PC-3 (cell line): Measurements from ENCODE around the gene STIMATE. TPM values are rescaled to one million over a fixed set of nuclear protein-coding genes. Genes with fewer than 3 reads are reported as not detected.

Source experiments
- ATAC-seq: fragments of 200-7000 bp; cut with Tn5 transposase; 2 replicates; pipeline ENCODE4 v1.9.1; 2020; ENCODE audit warnings: mild to moderate bottlenecking, moderate library complexity
- BruUV-seq: library from RNA; stranded (reverse); fragments of 400-500 nt; replicated peaks from 2 replicates; lab custom pipeline; 2021; lab: Mats Ljungman, UMichigan
- CTCF ChIA-PET: fragments of 300-600 bp; sonication (Branson Sonifier 250); formaldehyde crosslinking; loops from one replicate; lab custom pipeline; 2022; ENCODE audit warnings: antibody characterized with exemption; lab: Charles Lee
- POLR2A ChIA-PET: fragments of 300-600 bp; sonication (Branson Sonifier 250); formaldehyde crosslinking; loops from one replicate; lab custom pipeline; 2022; ENCODE audit warnings: antibody characterized with exemption; ENCODE audit not compliant: unreplicated experiment; lab: Charles Lee
- DNase-seq: peaks from one replicate; pipeline ENCODE4 v3.0.0-alpha.2; 2015
- H2AFZ ChIP-seq: fragments of 300-600 bp; sonication (generic); 2 replicates; pipeline ENCODE4 v1.6.0; 2016; ENCODE audit warnings: antibody characterized with exemption, low read length
- H3F3A ChIP-seq: fragments of 300-600 bp; sonication (generic); one replicate; pipeline ENCODE4 v1.6.0; 2017; ENCODE audit warnings: antibody characterized with exemption, low read length, control low read depth, mild to moderate bottlenecking; ENCODE audit not compliant: unreplicated experiment
- H3K27ac ChIP-seq: fragments of 300-600 bp; sonication (generic); 2 replicates; pipeline ENCODE4 v1.5.1; 2016; ENCODE audit warnings: mild to moderate bottlenecking, low read length
- H3K27me3 ChIP-seq: fragments of 300-600 bp; sonication (generic); 2 replicates; pipeline ENCODE4 v1.6.1; 2016; ENCODE audit warnings: low read length, mixed read lengths
- H3K36me3 ChIP-seq: fragments of 300-600 bp; sonication (generic); 2 replicates; pipeline ENCODE4 v1.6.1; 2016; ENCODE audit warnings: low read depth, mixed run types, low read length, mixed read lengths
- H3K4me1 ChIP-seq: fragments of 300-600 bp; sonication (generic); 2 replicates; pipeline ENCODE4 v1.5.1; 2016; ENCODE audit warnings: low read length; ENCODE audit not compliant: insufficient read depth
- H3K4me2 ChIP-seq: fragments of 300-600 bp; sonication (generic); 2 replicates; pipeline ENCODE4 v1.6.0; 2016; ENCODE audit warnings: low read length
- H3K4me3 ChIP-seq: fragments of 300-600 bp; sonication (generic); 2 replicates; pipeline ENCODE4 v1.5.1; 2016; ENCODE audit warnings: mild to moderate bottlenecking, low read length, mixed read lengths
- H3K79me2 ChIP-seq: fragments of 300-600 bp; sonication (generic); 2 replicates; pipeline ENCODE4 v1.6.1; 2017; ENCODE audit warnings: low read length, mixed read lengths
- H3K9ac ChIP-seq: fragments of 300-600 bp; sonication (generic); 2 replicates; pipeline ENCODE4 v1.6.0; 2016; ENCODE audit warnings: mild to moderate bottlenecking, low read length
- H3K9me2 ChIP-seq: fragments of 300-600 bp; sonication (generic); replicated peaks from 2 replicates; pipeline ENCODE4 v1.6.1; 2016; ENCODE audit warnings: mixed run types, low read length, mixed read lengths
- H3K9me3 ChIP-seq: fragments of 300-600 bp; sonication (generic); 2 replicates; pipeline ENCODE4 v1.6.1; 2016; ENCODE audit warnings: low read length, mixed read lengths
- H4K20me1 ChIP-seq: fragments of 300-600 bp; sonication (generic); 2 replicates; pipeline ENCODE4 v1.6.1; 2016; ENCODE audit warnings: low read length, mixed read lengths
- CTCF ChIP-seq: fragments of 300-600 bp; sonication (generic); conservative IDR thresholded peaks from 2 replicates; pipeline ENCODE4 v1.5.1; 2017; ENCODE audit warnings: antibody characterized with exemption, low read depth, mild to moderate bottlenecking, low read length
- EZH2 ChIP-seq: fragments of 300-600 bp; sonication (generic); IDR thresholded peaks from one replicate; pipeline ENCODE4 v1.6.1; 2017; ENCODE audit warnings: antibody characterized with exemption, mild to moderate bottlenecking, low read length; ENCODE audit not compliant: unreplicated experiment
- EZH2phosphoT487 ChIP-seq: fragments of 300-600 bp; sonication (generic); IDR thresholded peaks from 2 replicates; pipeline ENCODE4 v1.6.1; 2018; ENCODE audit warnings: mild to moderate bottlenecking, antibody characterized with exemption, low read length, borderline replicate concordance
- intact Hi-C: fragments of 100-400 bp; cut with micrococcal nuclease; formaldehyde crosslinking; loops from 2 replicates; pipeline ENCODE4 v1.9.0; 2023
- total RNA-seq: library from RNA; depleted of rRNA; stranded (reverse); fragments of >200 nt; gene quantifications from 2 replicates; pipeline ENCODE4 v1.2.3, GENCODE V29; 2014

STIMATE gene
- total RNA-seq, 1 experiment from 2014 or later = 29.7 TPM

- POLR2A ChIA-PET = no interaction called here
These were observed 19.7 kb upstream of the STIMATE start for GRCh38 chr3:52917044-52917443.

GRCh38 chr3:52915294-52915693 lies 17.9 kb upstream of the STIMATE start:
- ATAC-seq = no peak
- no peaks in the 10 kb centered on the region for H3K27me3 ChIP-seq
- no peaks in the 10 kb centered on the region for H4K20me1 ChIP-seq
- H3K4me3 ChIP-seq = no peak overlapping the region
- H3K79me2 ChIP-seq = no peaks in the 10 kb centered on the region
- CTCF ChIA-PET = no interaction called here
- H3K4me2 ChIP-seq = no peak overlapping the region
- no peaks in the 10 kb centered on the region for H3F3A ChIP-seq
- H2AFZ ChIP-seq = no peak overlapping the region
- H3K36me3 ChIP-seq = peaks cover 5% of the 10 kb centered on the region; the same call in 1 of the 2 replicates
- H3K9me2 ChIP-seq = no peaks in the 10 kb centered on the region
- no TSS peak for BruUV-seq
- no peak for TF ChIP-seq EZH2
- TF ChIP-seq EZH2phosphoT487 = no peak
- TF ChIP-seq CTCF = no peak
- H3K9me3 ChIP-seq = no peaks in the 10 kb centered on the region
- H3K27ac ChIP-seq = no peak overlapping the region
- H3K4me1 ChIP-seq = no peaks in the 10 kb centered on the region
- intact Hi-C loops = no loop called here
- POLR2A ChIA-PET = no interaction called here
- no peak overlapping the region for H3K9ac ChIP-seq
- DNase-seq = no peak

More at GRCh38 chr3:52917044-52917443, 19.7 kb upstream of the STIMATE start:
- TF ChIP-seq CTCF (no peak), EZH2phosphoT487 (no peak), EZH2 (no peak)
- H3K4me3 ChIP-seq = no peak overlapping the region
- no peaks in the 10 kb centered on the region for H3K9me2 ChIP-seq
- H3K4me2 ChIP-seq = no peak overlapping the region
- H3K36me3 ChIP-seq = peaks cover 11% of the 10 kb centered on the region
- no TSS peak for BruUV-seq
- no peak for DNase-seq
- no peaks in the 10 kb centered on the region for H3F3A ChIP-seq
- CTCF ChIA-PET = no interaction called here
- no peaks in the 10 kb centered on the region for H3K27me3 ChIP-seq
- H2AFZ ChIP-seq = no peak overlapping the region
- no peaks in the 10 kb centered on the region for H3K9me3 ChIP-seq
- H3K9ac ChIP-seq = no peak overlapping the region
- H3K79me2 ChIP-seq = no peaks in the 10 kb centered on the region
- H4K20me1 ChIP-seq = no peaks in the 10 kb centered on the region
- intact Hi-C loops = no loop called here
- H3K4me1 ChIP-seq = no peaks in the 10 kb centered on the region
- ATAC-seq = no peak
- no peak overlapping the region for H3K27ac ChIP-seq

- H4K20me1 ChIP-seq = no peaks in the 10 kb centered on the region
- CTCF ChIA-PET = interaction anchor here (0.6 kb wide), 1 partner anchor 142 kb away, joined by 3 read pairs; no protein-coding TSS in a partner anchor
- H3K27ac ChIP-seq = no peak overlapping the region
- H3K27me3 ChIP-seq = no peaks in the 10 kb centered on the region
- no peaks in the 10 kb centered on the region for H3K79me2 ChIP-seq
- H3F3A ChIP-seq = no peaks in the 10 kb centered on the region
- no peaks in the 10 kb centered on the region for H3K9me3 ChIP-seq
- H3K9ac ChIP-seq = no peak overlapping the region
- no peaks in the 10 kb centered on the region; the same call in 1 of the 2 replicates for H3K36me3 ChIP-seq
- no peaks in the 10 kb centered on the region for H3K9me2 ChIP-seq
- no TSS peak for BruUV-seq
- ATAC-seq (no peak), DNase-seq (no peak)
- no peak overlapping the region for H3K4me3 ChIP-seq
- intact Hi-C loops = no loop called here
- TF ChIP-seq EZH2phosphoT487 = no peak
- no peak for TF ChIP-seq CTCF
- no peak for TF ChIP-seq EZH2
- POLR2A ChIA-PET = no interaction called here
- no peaks in the 10 kb centered on the region for H3K4me1 ChIP-seq
- no peak overlapping the region for H2AFZ ChIP-seq
- H3K4me2 ChIP-seq = no peak overlapping the region
These were observed 15.8 kb upstream of the STIMATE start for GRCh38 chr3:52912885-52913731.
